GM18520 (cell line): ENCODE measurements around the gene ST8SIA3.
"Not testable (repeated sequence)": the region's sequence is repeated elsewhere in the genome, so short reads cannot be mapped to it uniquely, and the experiment has no call there.

Experiments
- ATAC-seq: cut with Tn5 transposase; IDR thresholded peaks from one replicate; pipeline ENCODE4 v1.9.1; 2021; ENCODE audit not compliant: unreplicated experiment

The ST8SIA3 gene

DNA sequence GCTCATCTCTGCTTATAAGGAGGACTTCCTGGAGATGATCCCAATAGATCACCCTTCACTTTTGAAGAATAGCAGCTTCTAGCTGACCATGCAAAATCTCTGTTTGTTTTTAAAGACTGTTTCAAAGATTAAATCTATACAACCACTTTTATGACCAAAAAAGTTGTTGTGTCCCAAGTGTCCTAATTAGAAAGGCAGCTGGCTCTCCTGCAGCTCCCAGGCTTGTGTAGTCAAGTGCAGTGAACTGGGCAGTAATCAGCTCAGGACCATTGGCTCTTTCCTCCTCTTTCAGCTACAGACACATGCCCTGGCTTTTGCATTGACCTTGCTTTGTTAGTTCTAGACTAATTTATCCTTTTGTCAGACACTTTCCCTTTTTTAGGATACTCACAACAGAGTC lies 10.4 kb downstream of the ST8SIA3 start:
- no peak for ATAC-seq

DNA sequence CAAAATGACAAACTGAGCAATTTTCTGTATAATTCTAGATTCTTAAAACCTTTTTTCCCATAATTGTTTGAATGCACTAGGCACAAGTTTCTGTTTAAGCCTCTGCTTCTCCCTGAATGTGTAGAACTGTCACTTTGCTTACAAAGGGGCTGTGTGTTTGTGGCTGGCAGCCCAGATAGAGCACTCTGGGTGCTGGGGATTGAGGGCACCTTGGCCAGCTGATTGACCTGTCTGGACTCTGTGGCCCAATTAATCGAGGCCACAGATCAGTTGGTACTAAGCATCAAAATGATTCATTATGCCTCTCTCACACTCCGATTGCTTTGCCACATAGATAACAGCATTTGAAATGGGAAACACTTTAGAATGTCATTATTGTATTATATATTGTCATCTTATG lies 12.1 kb downstream of the ST8SIA3 start:
- no peak for ATAC-seq

DNA sequence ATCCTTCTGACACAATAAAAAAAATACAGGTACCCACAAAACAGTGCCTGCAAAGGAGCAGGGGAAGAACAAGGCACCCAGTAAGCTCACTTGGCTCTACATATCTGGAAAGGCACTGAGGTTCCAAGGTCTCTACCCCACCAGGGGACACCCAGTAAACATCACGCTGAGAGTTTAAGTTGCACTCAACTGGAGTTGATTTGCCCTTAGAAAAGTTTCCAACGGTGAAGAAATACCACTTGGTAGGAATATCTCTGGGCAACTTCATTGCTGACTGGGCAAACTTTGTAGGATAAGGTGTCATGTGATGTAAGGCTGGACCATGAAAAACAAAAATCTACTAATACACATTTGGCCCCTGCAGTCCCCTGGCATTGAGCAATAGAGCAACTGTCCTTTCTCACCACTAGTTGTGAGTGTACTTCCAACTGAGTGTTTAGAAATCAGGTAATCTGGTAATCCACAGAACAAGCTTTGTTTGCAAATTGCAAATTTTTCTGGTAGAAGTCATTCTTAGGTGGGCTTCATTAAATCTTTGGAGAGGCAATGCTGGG lies 14.2 kb downstream of the ST8SIA3 start:
- no peak for ATAC-seq

- no peak for ATAC-seq
Measured at GRCh38 chr18:57372444-57372843, 20.1 kb downstream of the ST8SIA3 start.

GRCh38 chr18:57373017-57373416 lies 20.7 kb downstream of the ST8SIA3 start:
- no peak for ATAC-seq

GRCh38 chr18:57376503-57376902 lies 24.1 kb downstream of the ST8SIA3 start:
- ATAC-seq = no peak

GRCh38 chr18:57389271-57389670 lies 36.9 kb downstream of the ST8SIA3 start:
- no peak for ATAC-seq

- ATAC-seq = no peak
Measured at GRCh38 chr18:57390044-57390443, 37.7 kb downstream of the ST8SIA3 start.

DNA sequence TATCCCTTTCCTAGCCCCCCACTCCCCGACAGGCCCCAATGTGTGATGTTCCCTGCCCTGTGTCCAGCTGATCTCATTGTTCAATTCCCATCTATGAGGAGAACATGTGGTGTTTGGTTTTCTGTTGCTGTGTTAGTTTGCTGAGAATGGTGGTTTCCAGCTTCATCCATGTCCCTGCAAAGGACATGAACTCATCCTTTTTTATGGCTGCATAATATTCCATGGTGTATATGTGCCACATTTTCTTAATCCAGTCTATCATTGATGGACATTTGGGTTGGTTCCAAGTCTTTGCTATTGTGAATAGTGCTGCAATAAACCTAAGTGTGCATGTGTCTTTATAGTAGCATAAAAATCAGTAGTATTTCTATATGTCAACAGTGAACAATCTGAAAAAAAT lies 42.4 kb downstream of the ST8SIA3 start:
- ATAC-seq = not testable (repeated sequence)

- ATAC-seq = not testable (repeated sequence)
Measured at GRCh38 chr18:57396831-57397230, 44.5 kb downstream of the ST8SIA3 start.

DNA sequence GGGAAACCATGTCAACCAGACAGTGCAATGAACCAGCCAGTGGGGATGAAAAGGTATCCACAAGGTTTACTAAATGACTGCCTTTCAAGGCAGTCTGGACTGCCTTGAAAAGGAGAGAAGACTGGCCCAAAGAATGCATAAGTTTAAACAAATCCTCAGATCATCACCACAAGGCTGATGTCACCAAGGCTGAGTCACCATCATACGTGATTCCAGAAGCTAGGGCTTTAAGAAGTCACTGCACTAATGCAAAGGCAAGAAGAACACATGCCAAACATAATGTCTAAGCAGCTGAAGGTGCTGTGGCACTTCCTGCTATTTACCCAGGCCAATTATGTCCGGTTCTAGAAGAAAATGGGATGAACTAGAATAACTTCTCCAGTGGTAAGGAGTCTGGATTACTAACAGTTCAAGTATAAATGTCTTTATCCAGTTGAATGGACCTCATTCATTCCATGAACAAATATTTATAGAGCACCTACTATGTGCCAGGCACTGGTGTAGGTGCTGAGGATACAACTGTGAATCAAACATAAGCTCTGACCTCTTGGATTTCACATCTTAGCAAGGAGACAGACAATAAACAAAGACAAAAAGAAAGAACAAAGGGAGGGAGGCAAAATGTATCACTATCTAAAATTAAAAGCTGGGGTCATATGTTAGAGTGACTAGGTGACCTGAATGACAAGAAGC lies 45.2 kb downstream of the ST8SIA3 start:
- no peak for ATAC-seq

GRCh38 chr18:57404345-57404744 lies 52.0 kb downstream of the ST8SIA3 start:
- ATAC-seq = no peak

- ATAC-seq = no peak
Measured at GRCh38 chr18:57409650-57410049, 57.3 kb downstream of the ST8SIA3 start.

- ATAC-seq = no peak
Measured at GRCh38 chr18:57410749-57411148, 58.4 kb downstream of the ST8SIA3 start.

- no peak for ATAC-seq
Measured at GRCh38 chr18:57416542-57416941, 64.2 kb downstream of the ST8SIA3 start.
